Sigmoid colon (tissue), 7 donors: ENCODE measurements around the gene KCTD16. TPM values are rescaled to one million over a fixed set of nuclear protein-coding genes. Genes with fewer than 3 reads are reported as not detected.

Experiments
- DNase-seq: peaks from one replicate; pipeline ENCODE4 v3.0.0-alpha.2; 2019
- H3K27ac ChIP-seq, 4 donors: fragments of 200-600 bp; sonication (generic); one replicate each; pipeline ENCODE4 v1.5.1; 2016 to 2019; ENCODE audit warnings: mild to moderate bottlenecking in 1 of 4
- H3K27me3 ChIP-seq, 3 donors: fragments of 200-600 bp; sonication (generic); one replicate each; pipeline ENCODE4 v1.5.1; 2019; ENCODE audit warnings: mild to moderate bottlenecking in 1 of 3
- H3K36me3 ChIP-seq, 4 donors: fragments of 200-600 bp; sonication (generic); one replicate each; pipeline ENCODE4 v1.5.1; 2016 to 2019
- H3K4me1 ChIP-seq, 4 donors: fragments of 200-600 bp; sonication (generic); one replicate each; pipeline ENCODE4 v1.5.1; 2017 to 2019
- H3K4me3 ChIP-seq, 4 donors: fragments of 200-600 bp; sonication (generic); one replicate each; pipeline ENCODE4 v1.5.1; 2017 to 2019; ENCODE audit warnings: mild to moderate bottlenecking in 2 of 4, moderate library complexity in 1 of 4
- H3K9me3 ChIP-seq, 4 donors: fragments of 200-600 bp in 3 of 4; sonication (generic) in 3 of 4; one replicate each; pipeline versions ENCODE4 v1.5.1 to v1.6.1; 2013 to 2019
- CTCF ChIP-seq, 4 experiments: fragments of 450-650 bp in 3 of 4; fragments of 200-600 bp in 1 of 4; IDR thresholded peaks; one replicate each; pipeline ENCODE4 v1.5.1; 2016 to 2019; ENCODE audit warnings: antibody characterized with exemption in 4 of 4, mild to moderate bottlenecking in 3 of 4, moderate library complexity in 2 of 4
- EP300 ChIP-seq, 4 donors: sonication (generic); formaldehyde crosslinking; IDR thresholded peaks; one replicate each; pipeline ENCODE4 v1.6.1; 2017; ENCODE audit warnings: antibody characterized with exemption in 4 of 4
- POLR2A ChIP-seq, 2 donors: fragments of 450-650 bp; IDR thresholded peaks; one replicate each; pipeline ENCODE4 v1.6.1; 2016; ENCODE audit warnings: antibody characterized with exemption in 2 of 2, mild to moderate bottlenecking in 2 of 2, moderate library complexity in 2 of 2
- POLR2AphosphoS5 ChIP-seq, 4 donors: sonication (generic); formaldehyde crosslinking; IDR thresholded peaks; one replicate each; pipeline ENCODE4 v1.6.1; 2017; ENCODE audit warnings: antibody characterized with exemption in 4 of 4
- WGBS, 2 donors: extraction: QIAGEN DNeasy Blood & Tissue Kit; methylation state at CpG; one replicate each; pipeline ENCODE4 v1.1.7; 2013; 5-methylcytosine and 5-hydroxymethylcytosine counted together
- intact Hi-C: fragments of 100-400 bp; cut with DNase I; formaldehyde crosslinking; loops from one replicate; pipeline ENCODE4 v1.15.1; 2023
- polyA plus RNA-seq, 3 donors: library from polyadenylated mRNA; stranded (reverse); fragments of 200-250 nt; gene quantifications; one replicate each; pipeline ENCODE4 v1.2.3, GENCODE V29; 2013
- total RNA-seq, 4 donors: library from RNA; depleted of rRNA; stranded (reverse); fragments of >200 nt; gene quantifications; one replicate each; pipeline ENCODE4 v1.1.0, GENCODE V29; 2016
- donor health status: healthy with polysubstance abuse.
- donor health status: Bipolar disorder and iron deficiency.
- donor health status: healthy.

The KCTD16 gene
- total and polyA plus RNA-seq, 7 donors, result under 0.01 to 0.71 (median 0.16) TPM; not detected in 2

GRCh38 chr5:144131261-144131660 is 39.4 kb upstream of the KCTD16 start:
- TF ChIP-seq POLR2A (IDR thresholded peaks at IDR 0.05) (no peak), EP300 (IDR thresholded peaks at IDR 0.05) (no peak), CTCF (IDR thresholded peaks at IDR 0.05) (no peak), POLR2AphosphoS5 (IDR thresholded peaks at IDR 0.05) (no peak)
- Histone ChIP-seq H3K4me1 (no peaks in the 10 kb centered on the region), H3K27ac (no peak overlapping the region), H3K4me3 (no peak overlapping the region), H3K27me3 (no peaks in the 10 kb centered on the region), H3K9me3 (no peaks in the 10 kb centered on the region), H3K36me3 (no peaks in the 10 kb centered on the region)
- DNase-seq, result no peak
- intact Hi-C loops, result no loop called here
- WGBS, 2 donors, result 80 to 84% methylated on average over 4 of the region's 4 CpGs

GRCh38 chr5:144133050-144133633 is 37.5 kb upstream of the KCTD16 start:
- Histone ChIP-seq H3K27me3 (no peaks in the 10 kb centered on the region), H3K27ac (no peak overlapping the region), H3K4me1 (no peaks in the 10 kb centered on the region), H3K4me3 (no peak overlapping the region), H3K36me3 (no peaks in the 10 kb centered on the region), H3K9me3 (no peaks in the 10 kb centered on the region)
- DNase-seq, result no peak
- intact Hi-C loops, result no loop called here
- WGBS, 2 donors, result 92 to 96% methylated on average over 4 of the region's 4 CpGs
- TF ChIP-seq POLR2A (IDR thresholded peaks at IDR 0.05) (no peak), POLR2AphosphoS5 (IDR thresholded peaks at IDR 0.05) (no peak), CTCF (IDR thresholded peaks at IDR 0.05) (no peak), EP300 (IDR thresholded peaks at IDR 0.05) (no peak)

GRCh38 chr5:144134194-144134826 is 36.4 kb upstream of the KCTD16 start:
- Histone ChIP-seq H3K4me1 (no peaks in the 10 kb centered on the region), H3K9me3 (no peaks in the 10 kb centered on the region), H3K27ac (no peak overlapping the region), H3K27me3 (no peaks in the 10 kb centered on the region), H3K36me3 (no peaks in the 10 kb centered on the region), H3K4me3 (no peak overlapping the region)
- no peak for DNase-seq
- TF ChIP-seq CTCF (IDR thresholded peaks at IDR 0.05) (no peak), EP300 (IDR thresholded peaks at IDR 0.05) (no peak), POLR2A (IDR thresholded peaks at IDR 0.05) (no peak), POLR2AphosphoS5 (IDR thresholded peaks at IDR 0.05) (no peak)
- intact Hi-C loops, result no loop called here
- WGBS, 2 donors, result 25 to 70% methylated on average over 2 of the region's 2 CpGs

- no peak for DNase-seq
- no peak overlapping the region for H3K27ac ChIP-seq
- H3K27me3 ChIP-seq, result no peaks in the 10 kb centered on the region
- no peak for TF ChIP-seq POLR2A (IDR thresholded peaks at IDR 0.05)
- TF ChIP-seq POLR2AphosphoS5 (IDR thresholded peaks at IDR 0.05), result no peak
- TF ChIP-seq CTCF (IDR thresholded peaks at IDR 0.05), result no peak
- TF ChIP-seq EP300 (IDR thresholded peaks at IDR 0.05), result no peak
- H3K4me1 ChIP-seq, result no peaks in the 10 kb centered on the region
- no peak overlapping the region for H3K4me3 ChIP-seq
- 85 to 89% methylated on average over 3 of the region's 3 CpGs for WGBS, 2 donors
- intact Hi-C loops, result no loop called here
- no peaks in the 10 kb centered on the region for H3K36me3 ChIP-seq
- no peaks in the 10 kb centered on the region for H3K9me3 ChIP-seq
Measured at GRCh38 chr5:144135113-144135762, 35.4 kb upstream of the KCTD16 start.
